HG02571 (cell line): ENCODE data around the gene SCML1.

Source experiments
- ATAC-seq: cut with Tn5 transposase; IDR thresholded peaks from one replicate; pipeline ENCODE4 v1.9.1; 2021; ENCODE audit warnings: mild to moderate bottlenecking, moderate library complexity; ENCODE audit not compliant: unreplicated experiment

The SCML1 gene

DNA sequence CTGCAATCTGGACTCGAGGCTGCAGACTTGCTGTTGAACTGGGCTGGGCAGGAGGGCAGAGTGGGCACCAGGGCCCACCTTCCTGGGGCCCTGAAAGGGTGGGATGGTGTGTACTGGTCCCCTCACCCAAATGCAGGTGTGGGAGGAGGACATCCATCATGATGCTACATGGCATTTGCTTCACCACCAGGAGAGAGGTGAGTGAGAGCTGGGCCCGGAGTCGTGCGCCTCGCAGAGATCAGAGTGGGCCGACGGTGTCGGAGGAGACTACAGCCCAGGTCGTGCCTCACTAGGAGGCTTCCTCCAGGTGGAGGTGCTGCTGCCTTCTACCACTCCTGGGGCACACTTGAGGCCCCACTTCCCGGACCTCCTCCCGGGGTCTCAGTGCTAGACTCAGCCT, 50.3 kb downstream of the SCML1 start:
- ATAC-seq, result no peak

DNA sequence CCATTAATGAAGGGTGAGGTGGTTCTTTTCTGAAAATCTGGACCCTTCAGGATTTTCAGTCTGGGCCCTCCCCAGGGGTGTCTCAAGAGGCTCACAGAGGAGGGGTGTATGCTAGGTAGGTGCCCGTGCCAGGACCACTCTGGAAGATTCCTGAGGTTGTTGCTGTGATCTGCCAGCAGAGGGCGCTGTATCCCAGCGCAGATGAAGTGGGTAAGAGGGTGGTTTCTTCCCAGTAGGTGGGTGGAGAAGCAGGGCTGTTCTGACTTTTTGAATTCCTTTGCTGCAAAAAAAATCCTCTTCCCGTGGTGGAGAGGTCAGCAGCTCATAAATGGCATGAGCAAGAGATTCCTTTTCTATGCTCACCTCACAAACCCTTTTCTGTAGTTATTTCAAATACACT, 51.1 kb downstream of the SCML1 start:
- ATAC-seq, result no peak

DNA sequence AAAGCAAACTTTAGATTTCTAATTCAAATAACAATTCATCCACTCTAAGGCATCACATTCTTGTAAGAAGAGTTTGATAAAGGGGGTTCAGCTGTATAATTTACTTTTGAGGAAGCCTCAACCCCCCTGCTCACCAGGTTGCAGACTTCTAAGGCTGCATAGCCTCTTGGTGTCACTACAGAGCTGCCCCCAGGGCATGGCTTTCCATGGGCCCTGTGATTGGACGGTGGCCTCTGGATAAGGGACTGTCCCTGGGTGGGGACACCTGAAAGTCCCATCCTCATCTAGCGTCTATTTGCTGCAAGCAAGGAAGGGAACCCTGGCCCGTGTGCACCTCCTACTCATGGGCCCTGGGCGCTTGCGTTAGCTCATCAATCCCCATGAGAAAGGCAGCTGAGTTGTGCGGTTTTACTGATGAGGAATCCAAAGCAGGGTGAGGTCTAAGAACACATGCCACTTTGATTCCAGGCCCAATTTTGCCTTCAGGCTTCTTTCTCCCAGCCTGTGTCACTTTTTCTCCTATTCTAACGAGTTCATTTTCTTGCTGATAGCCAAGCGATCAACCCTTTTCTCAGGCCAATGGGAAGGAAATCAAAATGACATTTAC, 51.8 kb downstream of the SCML1 start:
- no peak for ATAC-seq

DNA sequence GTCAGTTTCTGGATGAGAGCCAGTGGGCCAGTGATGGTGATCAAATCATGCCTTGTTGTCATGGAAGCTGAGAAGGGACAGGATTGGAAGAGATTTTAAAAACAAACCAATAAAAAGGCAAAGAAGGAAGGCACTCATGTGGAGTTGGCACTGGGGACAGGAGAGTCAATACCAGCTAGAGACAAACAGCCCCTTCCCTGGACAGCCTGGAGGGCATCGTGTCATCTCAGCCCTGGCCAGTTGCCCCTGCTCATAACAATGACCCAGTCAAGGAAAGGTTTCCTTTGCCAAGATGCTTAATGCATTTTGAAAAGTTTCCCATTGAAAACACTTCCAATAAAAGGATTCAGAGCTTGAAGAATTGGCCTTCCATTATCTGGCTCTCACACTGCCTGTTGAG, 55.5 kb downstream of the SCML1 start:
- no peak for ATAC-seq

DNA sequence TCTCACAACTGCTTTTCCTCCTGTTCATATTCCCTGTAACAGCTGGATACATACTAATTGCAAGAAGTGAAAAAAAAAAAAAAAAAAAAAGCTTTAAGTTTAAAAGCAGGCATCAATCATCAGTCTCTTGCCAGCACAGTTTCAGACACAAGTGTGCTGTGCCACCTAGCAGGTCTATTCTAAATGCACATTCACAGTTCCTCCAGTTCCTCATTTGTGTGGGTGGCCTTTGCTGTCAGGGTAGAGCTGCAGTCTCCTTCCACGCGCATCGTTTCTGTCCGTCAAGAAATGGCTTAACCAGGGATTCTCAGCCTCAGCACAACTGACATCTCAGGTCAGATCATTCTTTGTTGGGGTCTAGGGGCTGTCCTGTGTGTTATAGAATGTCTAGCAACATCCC, 61.6 kb downstream of the SCML1 start:
- ATAC-seq, result no peak

DNA sequence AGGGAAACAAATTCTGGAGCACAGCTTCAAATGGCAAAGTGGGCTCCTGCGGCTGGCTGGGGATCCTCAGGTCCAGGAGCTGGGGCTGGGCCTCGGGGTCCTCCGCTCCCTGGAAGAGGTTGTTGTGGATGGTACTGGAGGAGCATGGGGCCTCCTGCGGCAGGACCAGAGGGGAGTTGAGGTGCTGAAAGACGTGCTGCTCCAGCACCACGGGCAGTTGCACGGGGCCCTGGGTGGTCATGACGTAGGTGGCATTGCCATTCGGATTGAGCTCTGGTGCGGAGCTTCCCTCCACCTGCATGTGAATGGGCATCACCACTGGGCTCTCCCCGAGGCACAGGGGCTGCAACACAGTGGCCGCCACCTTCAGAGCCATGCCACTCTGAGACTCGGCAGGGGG, 64.1 kb downstream of the SCML1 start:
- no peak for ATAC-seq

DNA sequence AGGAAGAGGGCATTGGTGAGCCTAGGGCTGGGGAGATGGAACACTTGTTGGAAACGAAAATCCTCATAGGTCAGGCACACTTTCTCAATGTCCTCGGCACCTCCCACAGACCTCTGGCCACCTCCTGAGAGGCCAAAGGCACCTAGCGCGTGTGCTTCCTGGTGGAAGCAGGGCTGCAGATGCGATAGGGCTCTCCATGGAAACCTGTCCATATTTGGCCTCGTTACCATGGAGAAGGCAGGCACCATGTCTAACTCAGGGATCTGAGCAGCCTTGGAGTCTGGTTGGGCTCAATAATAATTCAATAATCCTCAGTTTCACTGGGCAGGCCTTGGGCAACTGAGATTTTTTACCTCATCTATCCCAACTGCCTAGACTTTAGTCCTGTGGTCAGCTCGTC, 65.5 kb downstream of the SCML1 start:
- ATAC-seq, result no peak

DNA sequence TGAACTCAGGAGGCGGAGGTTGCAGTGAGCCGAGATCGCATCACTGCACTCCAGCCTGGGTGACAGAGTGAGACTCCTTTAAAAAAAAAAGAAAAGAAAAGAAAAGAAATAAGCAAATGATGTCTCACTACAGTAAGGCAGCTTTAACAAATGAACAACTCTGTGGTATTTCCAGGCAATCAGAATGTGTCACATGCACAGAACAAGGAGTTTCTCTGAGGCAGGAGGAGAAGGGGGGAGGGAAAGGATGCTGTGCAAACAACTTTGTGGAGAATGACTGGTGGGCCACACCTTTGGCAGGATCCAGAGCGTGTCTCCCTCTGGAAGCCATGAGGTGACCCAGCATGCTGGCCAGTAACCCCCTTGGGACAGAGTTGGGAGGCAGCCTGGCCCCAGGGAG, 66.2 kb downstream of the SCML1 start:
- no peak for ATAC-seq
